CD4-positive, alpha-beta T cell treated with Interleukin-15 for 1 hour (primary cell): ENCODE measurements around the gene CCBE1.

Experiments
- DNase-seq: peaks from one replicate; pipeline ENCODE4 v3.0.0-alpha.2; 2020

Gene CCBE1

DNA sequence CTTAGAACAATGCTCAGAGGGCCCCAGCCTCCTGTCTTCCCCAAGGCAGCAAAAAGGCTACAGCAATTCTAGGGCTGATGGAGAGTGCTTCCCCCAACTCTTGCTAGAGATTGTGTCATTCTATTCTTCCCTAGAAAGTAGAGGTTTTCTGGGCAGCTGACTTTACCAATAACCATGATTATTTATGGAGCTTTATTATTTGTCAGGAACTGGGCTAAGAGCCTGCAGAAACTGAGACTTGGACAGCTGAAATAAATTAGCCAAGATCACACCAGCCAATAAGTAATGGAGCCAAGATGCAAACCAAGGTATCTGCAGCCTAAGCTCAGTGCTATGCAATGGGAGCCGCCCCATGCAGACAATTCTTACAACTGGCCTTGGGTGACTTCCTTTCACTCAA lies 84.8 kb downstream of the CCBE1 start:
- DNase-seq: no peak

DNA sequence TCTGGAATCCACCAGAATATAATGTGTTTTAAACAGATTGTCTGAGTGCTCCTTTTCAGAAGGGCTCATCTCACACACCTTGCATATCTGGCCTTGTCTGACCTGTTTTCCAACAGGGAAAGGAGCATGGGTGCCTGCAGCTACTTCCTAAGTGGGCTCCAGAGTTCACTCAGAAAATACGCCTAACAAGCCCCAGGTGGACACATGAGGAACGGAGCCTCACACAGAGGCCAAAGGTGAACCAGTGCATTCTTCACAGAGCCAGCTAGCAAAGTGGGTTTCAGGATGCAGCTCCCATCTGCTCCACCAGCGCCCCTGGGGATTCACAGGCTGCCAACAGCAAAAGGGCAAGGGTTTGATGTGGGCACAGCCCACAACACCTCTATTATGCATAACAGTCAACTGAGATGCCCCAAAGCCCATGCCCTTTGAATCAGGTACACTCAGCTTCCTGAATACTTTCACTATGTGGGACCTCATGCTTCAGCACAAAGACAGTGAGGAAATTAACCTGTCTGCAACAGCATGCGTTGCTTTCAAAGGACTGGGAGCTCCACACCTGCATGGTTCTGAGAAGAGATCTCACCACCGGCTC lies 86.6 kb downstream of the CCBE1 start:
- no peak for DNase-seq

GRCh38 chr18:59609654-59610053 lies 87.6 kb downstream of the CCBE1 start:
- DNase-seq: no peak

- no peak for DNase-seq
These were observed 89.8 kb downstream of the CCBE1 start for GRCh38 chr18:59607471-59607870.

GRCh38 chr18:59607078-59607379 lies 90.2 kb downstream of the CCBE1 start:
- no peak for DNase-seq

GRCh38 chr18:59606193-59607077 lies 90.8 kb downstream of the CCBE1 start:
- DNase-seq: no peak

DNA sequence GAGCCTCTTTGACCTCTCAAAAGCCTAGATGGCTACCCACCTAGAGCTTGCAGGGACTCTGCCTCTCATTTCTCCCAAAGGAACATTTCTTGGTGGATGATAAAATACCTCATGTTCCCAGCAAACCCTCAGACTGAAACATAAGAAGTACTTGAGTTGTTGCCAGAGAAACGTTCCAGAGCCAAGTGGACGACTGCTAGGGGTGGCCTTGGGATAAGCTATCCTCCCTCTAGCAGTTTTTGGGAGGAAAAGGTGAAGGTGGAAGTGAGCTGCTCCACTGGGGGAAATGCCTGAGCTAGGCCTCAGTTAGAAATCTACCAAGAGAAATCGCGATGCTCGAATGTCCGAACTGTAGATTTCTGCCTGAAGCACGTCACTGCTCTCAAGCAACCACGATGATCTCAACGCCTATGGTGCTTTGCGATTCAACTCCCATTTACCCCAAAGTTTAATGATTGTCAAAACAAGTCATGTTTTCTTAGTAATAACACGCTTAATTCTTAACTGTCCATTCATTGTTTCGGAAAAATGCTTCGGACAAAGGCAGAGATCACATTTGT lies 91.5 kb downstream of the CCBE1 start:
- DNase-seq: no peak

DNA sequence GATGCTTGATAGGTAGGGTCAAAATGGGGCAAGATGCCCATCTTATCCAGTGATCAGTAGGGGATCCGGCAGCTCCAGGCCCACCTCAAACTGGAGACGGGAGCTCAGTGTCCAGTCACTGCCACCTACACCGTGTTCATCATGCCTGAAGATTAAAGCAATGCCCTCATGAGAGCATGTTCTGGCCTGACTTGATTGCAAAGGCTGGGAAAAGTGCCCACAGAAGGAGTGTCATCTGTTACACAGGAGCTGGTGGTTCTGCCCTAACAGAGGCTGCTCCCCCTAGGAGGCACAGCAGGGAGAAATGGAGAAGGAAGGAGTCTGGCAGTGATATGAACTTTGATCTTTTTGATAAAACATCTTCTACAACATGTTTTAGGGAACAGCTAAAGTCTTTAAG lies 92.3 kb downstream of the CCBE1 start:
- no peak for DNase-seq

DNA sequence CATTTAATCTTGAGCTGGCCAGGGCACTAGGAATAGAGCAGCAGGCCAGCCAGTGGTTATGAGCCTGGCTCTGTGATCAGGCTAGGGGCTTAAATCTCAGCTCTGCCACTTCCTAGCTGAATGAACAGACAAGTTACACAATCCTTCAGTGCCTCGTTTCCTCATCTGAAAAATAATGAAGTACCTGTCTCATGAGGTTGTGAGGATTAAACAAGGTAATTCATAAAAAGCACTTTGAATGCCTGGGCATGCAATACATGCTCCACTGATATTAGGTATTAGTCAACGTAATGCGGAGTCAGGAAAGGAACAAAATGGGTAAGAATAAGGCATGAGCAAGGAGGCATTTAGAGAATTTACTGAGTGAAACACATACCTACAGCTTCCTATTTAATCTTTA lies 100.2 kb downstream of the CCBE1 start:
- DNase-seq: no peak

GRCh38 chr18:59593291-59593717 lies 103.9 kb downstream of the CCBE1 start:
- DNase-seq: no peak

- DNase-seq: no peak
These were observed 104.6 kb downstream of the CCBE1 start for GRCh38 chr18:59592624-59593023.

DNA sequence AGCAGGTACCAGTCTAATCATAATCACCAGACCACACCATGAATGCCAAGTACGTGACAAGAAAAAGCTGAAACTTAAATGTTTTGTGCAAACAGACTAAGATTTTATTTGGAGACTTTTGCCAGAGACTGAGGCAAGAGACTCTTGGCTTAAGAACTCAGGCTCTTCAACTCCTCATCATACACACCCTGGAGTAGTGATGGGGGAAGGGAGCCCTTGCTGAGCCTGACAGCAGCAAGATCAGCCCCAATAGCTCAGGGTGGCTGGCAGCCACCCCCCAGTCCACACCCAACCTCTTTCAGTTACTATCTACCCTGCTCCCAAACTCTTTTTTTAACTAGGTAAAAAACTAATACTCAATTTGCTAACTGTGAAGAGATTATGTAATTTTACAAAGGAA lies 114.8 kb downstream of the CCBE1 start:
- DNase-seq: no peak

- DNase-seq: no peak
These were observed 117.7 kb downstream of the CCBE1 start for GRCh38 chr18:59579509-59579908.

GRCh38 chr18:59577386-59577655 lies 119.9 kb downstream of the CCBE1 start:
- no peak for DNase-seq

DNA sequence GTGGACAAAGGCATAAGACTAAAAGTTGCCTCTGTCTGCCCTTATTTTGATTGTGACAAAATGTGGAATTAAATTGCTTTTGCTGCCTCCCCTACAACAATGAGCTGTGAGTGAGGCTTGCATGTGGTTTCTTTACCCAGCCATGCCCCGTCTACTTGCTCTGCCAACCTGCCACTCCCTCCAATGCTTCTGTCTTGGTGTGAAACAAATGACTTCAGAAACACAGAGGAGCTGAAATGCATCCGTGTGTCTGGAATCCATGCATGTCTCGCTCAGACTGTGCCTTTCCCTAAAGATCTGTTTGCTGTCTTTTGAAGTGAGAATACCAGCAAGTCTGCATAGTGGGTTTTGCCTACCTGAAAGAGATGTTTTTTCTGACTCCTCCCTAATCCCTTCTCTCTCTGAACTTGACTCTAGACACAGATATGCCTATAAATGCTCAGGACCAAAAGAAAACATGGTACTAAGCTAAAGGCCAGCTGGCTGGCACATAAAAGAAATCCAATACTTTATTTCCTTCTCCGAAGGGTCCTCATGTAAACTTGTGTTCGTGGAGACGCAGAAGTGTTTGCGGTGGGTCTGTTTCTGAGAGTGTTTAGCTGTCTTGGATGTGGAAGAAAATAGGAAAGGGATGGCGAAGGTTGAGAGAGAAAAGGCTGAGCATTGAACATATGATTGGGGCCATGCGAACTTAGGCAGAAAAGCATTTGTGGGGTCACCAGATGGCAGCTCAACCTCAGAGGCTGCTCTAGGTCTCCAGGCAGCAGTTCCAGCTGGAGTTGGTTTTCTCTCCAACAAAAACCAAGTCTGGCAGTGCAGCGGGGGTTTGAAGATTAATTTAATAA lies 120.5 kb downstream of the CCBE1 start:
- no peak for DNase-seq

DNA sequence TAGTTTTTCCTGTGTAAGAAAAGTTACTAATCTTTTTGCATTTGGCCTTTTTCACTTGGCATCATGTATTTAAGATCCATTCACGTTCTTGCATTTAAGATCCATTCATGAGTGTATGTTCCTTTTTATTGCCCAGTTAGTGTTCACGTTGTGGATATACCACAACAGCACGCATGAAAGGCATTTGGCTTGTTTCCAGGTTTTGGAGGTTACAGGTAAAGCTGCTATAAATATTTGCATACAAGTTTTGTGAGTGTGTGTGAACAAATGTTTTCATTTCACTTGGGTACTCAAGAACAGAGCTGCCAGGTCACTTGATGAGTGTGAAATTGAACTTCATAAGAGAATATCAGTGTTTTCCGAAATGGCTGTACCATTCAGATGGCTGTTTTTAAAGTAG lies 121.2 kb downstream of the CCBE1 start:
- no peak for DNase-seq

- no peak for DNase-seq
These were observed 123.3 kb downstream of the CCBE1 start for GRCh38 chr18:59573962-59574361.

DNA sequence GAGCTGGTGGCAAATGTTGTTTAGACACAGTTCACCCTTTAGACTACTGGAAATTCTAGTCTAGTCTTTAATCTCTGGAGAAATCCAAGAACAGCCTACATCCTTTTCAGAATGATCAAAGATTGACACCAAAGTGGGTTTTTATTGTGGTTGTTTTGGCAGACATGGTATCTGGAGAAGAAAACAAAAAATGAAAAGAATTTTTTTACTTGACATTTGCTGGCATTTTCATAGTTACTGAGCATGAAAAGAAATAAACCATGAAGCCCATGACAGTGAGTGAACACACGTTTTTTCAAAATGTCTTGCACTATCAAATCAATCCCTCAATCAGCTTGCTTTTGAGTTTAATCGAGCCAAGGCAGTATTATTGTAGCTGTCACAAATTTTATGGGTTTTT lies 125.3 kb downstream of the CCBE1 start:
- no peak for DNase-seq

- no peak for DNase-seq
These were observed 126.4 kb downstream of the CCBE1 start for GRCh38 chr18:59570796-59571195.

- no peak for DNase-seq
These were observed 127.0 kb downstream of the CCBE1 start for GRCh38 chr18:59570101-59570775.

GRCh38 chr18:59569390-59569791 lies 127.8 kb downstream of the CCBE1 start:
- no peak for DNase-seq

- no peak for DNase-seq
These were observed 129.8 kb downstream of the CCBE1 start for GRCh38 chr18:59567431-59567830.

GRCh38 chr18:59566533-59566971 lies 130.7 kb downstream of the CCBE1 start:
- no peak for DNase-seq
